ENCODE results near the gene KRTAP1-4. TPM values are rescaled to one million over a fixed set of nuclear protein-coding genes. Genes with fewer than 3 reads are reported as not detected.
"Not testable (repeated sequence)": the region's sequence is repeated elsewhere in the genome, so short reads cannot be mapped to it uniquely, and the experiment has no call there.

The KRTAP1-4 gene
- total RNA-seq, 6 experiments from 2014 or later, result not detected

DNA sequence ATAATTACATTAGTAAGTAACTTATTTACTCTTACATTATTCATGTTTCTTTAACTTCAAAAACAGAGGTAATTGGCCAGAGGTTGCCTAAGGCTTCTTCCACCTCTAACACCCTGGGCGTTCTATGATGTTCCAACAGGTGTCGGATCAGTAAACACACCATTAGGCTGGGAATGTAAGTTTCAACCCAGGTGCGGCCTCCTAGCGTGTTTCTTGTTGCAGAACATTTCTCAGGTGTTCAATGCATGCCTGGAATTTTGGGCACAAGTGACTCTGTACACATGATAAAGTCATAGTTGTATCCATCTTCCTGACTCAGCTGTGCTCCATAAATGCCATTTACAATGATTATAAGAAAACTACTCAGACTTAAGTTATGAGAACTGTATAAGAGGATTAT, 24.0 kb upstream of the KRTAP1-4 start:
- intact Hi-C loops (cut with DNase I), result no loop called here

DNA sequence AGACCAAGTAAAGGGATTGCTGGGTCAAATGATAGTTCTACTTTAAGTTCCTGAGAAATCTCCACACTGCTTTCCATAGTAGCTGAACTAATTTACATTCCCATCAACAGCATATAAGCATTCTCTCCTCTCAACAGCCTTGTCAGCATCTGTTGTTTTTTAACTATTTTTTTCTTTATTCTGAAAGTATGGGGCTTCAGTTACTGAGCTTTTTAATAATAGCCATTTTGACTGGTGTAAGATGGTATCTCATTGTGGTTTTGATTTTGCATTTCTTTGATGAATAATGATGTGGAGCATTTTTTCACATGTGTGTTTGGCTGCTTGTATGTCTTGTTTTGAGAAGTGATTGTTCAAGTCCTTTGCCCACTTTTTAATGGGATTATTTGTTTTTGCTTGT, 22.6 kb upstream of the KRTAP1-4 start:
- ATAC-seq (no peak), DNase-seq (no peak)
- no peak for TF ChIP-seq POLR2A (IDR thresholded peaks at IDR 0.05)
- TF ChIP-seq, protein P1, sequence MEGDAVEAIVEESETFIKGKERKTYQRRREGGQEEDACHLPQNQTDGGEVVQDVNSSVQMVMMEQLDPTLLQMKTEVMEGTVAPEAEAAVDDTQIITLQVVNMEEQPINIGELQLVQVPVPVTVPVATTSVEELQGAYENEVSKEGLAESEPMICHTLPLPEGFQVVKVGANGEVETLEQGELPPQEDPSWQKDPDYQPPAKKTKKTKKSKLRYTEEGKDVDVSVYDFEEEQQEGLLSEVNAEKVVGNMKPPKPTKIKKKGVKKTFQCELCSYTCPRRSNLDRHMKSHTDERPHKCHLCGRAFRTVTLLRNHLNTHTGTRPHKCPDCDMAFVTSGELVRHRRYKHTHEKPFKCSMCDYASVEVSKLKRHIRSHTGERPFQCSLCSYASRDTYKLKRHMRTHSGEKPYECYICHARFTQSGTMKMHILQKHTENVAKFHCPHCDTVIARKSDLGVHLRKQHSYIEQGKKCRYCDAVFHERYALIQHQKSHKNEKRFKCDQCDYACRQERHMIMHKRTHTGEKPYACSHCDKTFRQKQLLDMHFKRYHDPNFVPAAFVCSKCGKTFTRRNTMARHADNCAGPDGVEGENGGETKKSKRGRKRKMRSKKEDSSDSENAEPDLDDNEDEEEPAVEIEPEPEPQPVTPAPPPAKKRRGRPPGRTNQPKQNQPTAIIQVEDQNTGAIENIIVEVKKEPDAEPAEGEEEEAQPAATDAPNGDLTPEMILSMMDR (IDR thresholded peaks at IDR 0.05), result no peak
- Histone ChIP-seq H3K4me1 (no peaks in the 10 kb centered on the region), H3K4me3 (no peak overlapping the region), H3K9me3 (no peaks in the 10 kb centered on the region), H3K36me3 (no peaks in the 10 kb centered on the region), H3K27me3 (no peaks in the 10 kb centered on the region), H3K27ac (no peak overlapping the region)
- intact Hi-C loops (cut with DNase I), result no loop called here

More for the DNA sequence above, 24.0 kb upstream of the KRTAP1-4 start:
- ATAC-seq, result no peak
- Histone ChIP-seq H3K4me1 (no peaks in the 10 kb centered on the region), H3K27me3 (no peaks in the 10 kb centered on the region), H3K36me3 (no peaks in the 10 kb centered on the region), H3K9me3 (no peaks in the 10 kb centered on the region), H3K27ac (no peak overlapping the region), H3K4me3 (no peak overlapping the region)
- WGBS (ENCODE audit: insufficient coverage, low coverage, low lambda C conversion rate, missing lambda C conversion rate), result 87% methylated on average over 4 of the region's 4 CpGs
- no peak for DNase-seq
- TF ChIP-seq, protein P1 (IDR thresholded peaks at IDR 0.05), result no peak
- no peak for TF ChIP-seq POLR2A (IDR thresholded peaks at IDR 0.05)

DNA sequence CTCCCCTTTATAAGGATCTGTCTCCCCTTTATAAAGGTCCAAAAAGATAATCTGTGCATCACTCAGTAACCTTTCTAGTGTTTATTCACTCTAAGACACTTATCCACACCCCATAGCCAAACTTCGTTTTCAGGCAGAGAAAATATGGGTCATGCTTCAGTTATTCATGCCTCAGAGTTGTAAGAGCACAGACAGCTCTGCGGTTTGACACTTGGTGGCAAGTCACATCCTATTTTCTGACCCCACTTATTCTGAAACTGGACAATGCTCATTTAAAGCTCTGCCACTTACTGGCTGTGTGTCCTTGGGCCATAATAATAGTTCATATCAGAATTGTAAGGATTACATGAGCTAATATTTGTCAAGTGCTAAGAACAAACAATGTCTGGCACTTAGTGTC, 19.1 kb upstream of the KRTAP1-4 start:
- intact Hi-C loops (cut with DNase I), result no loop called here
- no peaks in the 10 kb centered on the region for H3K9me3 ChIP-seq
- TF ChIP-seq POLR2A (IDR thresholded peaks at IDR 0.05), result no peak
- TF ChIP-seq, protein P1 (IDR thresholded peaks at IDR 0.05), result no peak
- H3K4me3 ChIP-seq, result no peak overlapping the region
- no peaks in the 10 kb centered on the region for H3K36me3 ChIP-seq
- 37% methylated on average over 2 of the region's 2 CpGs for whole genome bisulfite sequencing (ENCODE audit: insufficient coverage, low coverage, low lambda C conversion rate, missing lambda C conversion rate)
- DNase-seq (no peak), ATAC-seq (no peak)
- H3K27ac ChIP-seq, result no peak overlapping the region
- no peaks in the 10 kb centered on the region for H3K27me3 ChIP-seq
- no peaks in the 10 kb centered on the region for H3K4me1 ChIP-seq

DNA sequence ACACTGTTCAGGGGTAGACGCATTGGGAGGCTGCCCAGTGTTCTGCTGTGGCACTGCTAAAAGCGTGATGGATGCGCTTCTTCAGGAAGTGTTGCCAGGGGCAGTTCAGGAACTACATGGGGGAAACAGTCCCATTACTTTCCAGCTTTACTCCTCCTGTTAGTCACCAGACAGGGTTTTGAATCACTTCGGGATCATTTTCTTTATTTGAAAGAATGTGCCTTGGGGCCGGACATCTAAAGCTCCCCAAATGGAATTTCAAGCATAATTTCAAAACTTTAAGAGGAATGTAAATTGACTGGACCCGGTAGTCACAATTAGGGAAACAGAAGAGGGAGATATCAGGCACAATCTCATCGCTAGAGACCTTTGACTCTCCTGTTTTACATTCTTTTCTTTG, 18.4 kb upstream of the KRTAP1-4 start:
- ATAC-seq (no peak), DNase-seq (no peak)
- Histone ChIP-seq H3K4me1 (no peaks in the 10 kb centered on the region), H3K27ac (no peak overlapping the region), H3K36me3 (no peaks in the 10 kb centered on the region), H3K27me3 (no peaks in the 10 kb centered on the region), H3K9me3 (no peaks in the 10 kb centered on the region), H3K4me3 (no peak overlapping the region)
- WGBS (ENCODE audit: insufficient coverage, low coverage, low lambda C conversion rate, missing lambda C conversion rate), result 51% methylated on average over 7 of the region's 7 CpGs
- intact Hi-C loops (cut with DNase I), result no loop called here
- TF ChIP-seq, protein P1 (IDR thresholded peaks at IDR 0.05), result no peak
- TF ChIP-seq POLR2A (IDR thresholded peaks at IDR 0.05), result no peak

DNA sequence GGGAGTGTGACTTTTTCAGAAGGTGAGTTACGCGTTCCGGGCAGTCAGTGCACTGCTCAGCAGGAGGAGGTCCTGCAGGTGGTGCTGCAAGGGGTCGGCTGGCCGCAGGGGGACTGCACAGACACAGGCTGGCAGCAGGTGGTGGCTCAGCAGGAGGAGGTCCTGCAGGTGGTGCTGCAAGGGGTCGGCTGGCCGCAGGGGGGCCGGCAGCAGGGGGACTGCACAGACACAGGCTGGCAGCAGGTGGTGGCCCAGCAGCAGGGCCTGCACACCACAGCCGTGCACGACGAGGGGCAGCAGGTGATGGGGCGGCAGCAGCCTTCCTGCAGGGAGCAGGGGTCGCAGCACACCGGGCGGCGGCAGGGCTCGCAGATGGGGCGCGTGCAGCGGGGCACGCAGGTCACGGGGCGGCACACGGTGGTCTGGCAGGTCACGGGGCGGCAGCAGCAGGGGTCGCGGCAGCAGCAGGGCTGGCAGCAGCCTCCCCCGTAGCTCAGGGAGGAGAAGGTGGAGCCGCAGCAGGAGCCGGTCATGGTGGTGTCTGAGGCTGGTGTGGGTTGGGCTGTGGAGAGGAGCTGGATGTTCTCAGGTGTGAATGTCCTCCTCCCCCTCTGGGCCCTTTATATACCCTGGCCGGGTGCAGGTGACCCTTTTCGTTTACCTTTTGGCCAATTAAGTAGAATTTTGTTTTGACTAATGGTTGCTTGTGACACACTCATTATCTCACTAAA, 16.9 kb upstream of the KRTAP1-4 start, which contains the start of gene KRTAP2-1:
Gene KRTAP2-1, minus strand, starts transcription at position 582 of the 731 bp plus-strand sequence. Its CDS starts 49 bp downstream, at position 533.
- peak in 1 of 4 donors; percentile 23 for ATAC-seq
- WGBS (ENCODE audit: insufficient coverage, low coverage, low lambda C conversion rate, missing lambda C conversion rate), result 22% methylated on average over 5 of the region's 33 CpGs
- H3K4me1 ChIP-seq; DNase-seq; H3K27me3 ChIP-seq; H3K27ac ChIP-seq; H3K4me3 ChIP-seq; H3K36me3 ChIP-seq; H3K9me3 ChIP-seq; intact Hi-C loops (cut with DNase I): not testable (repeated sequence)

Measured in right lobe of liver (tissue), 6 donors.